HG02571 (cell line): ENCODE results near the gene CSAG2.
"Not testable (repeated sequence)": the region's sequence is repeated elsewhere in the genome, so short reads cannot be mapped to it uniquely, and the experiment has no call there.

ENCODE experiments used
- ATAC-seq: cut with Tn5 transposase; IDR thresholded peaks from one replicate; pipeline ENCODE4 v1.9.1; 2021; ENCODE audit warnings: mild to moderate bottlenecking, moderate library complexity; ENCODE audit not compliant: unreplicated experiment

Gene CSAG2

GRCh38 chrX:152709173-152709572 is at the start of gene CSAG2:
TSS of gene CSAG2 (minus strand) at chrX:152709273. CDS start at chrX:152709112, 161 bp downstream.
- ATAC-seq: not testable (repeated sequence)

GRCh38 chrX:152754871-152755270 is 45.8 kb upstream of the CSAG2 start:
- not testable (repeated sequence) for ATAC-seq

- ATAC-seq: not testable (repeated sequence)
These were observed 44.9 kb upstream of the CSAG2 start, which contains the start of gene MAGEA2 for GRCh38 chrX:152753686-152754650. TSS of gene MAGEA2 (minus strand) at chrX:152753842. CDS start at chrX:152751363, 2,479 bp downstream.

GRCh38 chrX:152738560-152738959 is 29.5 kb upstream of the CSAG2 start:
- no peak for ATAC-seq

- ATAC-seq: not testable (repeated sequence)
These were observed 27.5 kb upstream of the CSAG2 start for GRCh38 chrX:152736528-152736927.

GRCh38 chrX:152735860-152736511 is 26.9 kb upstream of the CSAG2 start:
- no peak for ATAC-seq

GRCh38 chrX:152735101-152735500 is 26.0 kb upstream of the CSAG2 start:
- ATAC-seq: no peak

- ATAC-seq: not testable (repeated sequence)
These were observed 25.2 kb upstream of the CSAG2 start for GRCh38 chrX:152734143-152734858.

- no peak for ATAC-seq
These were observed 24.3 kb upstream of the CSAG2 start, which contains the start of the genes CSAG1 and MAGEA12 for GRCh38 chrX:152733261-152733975. TSS of gene CSAG1 (minus strand) at chrX:152733721. CDS start at chrX:152732460, 1,261 bp downstream. TSS of gene MAGEA12 (plus strand) at chrX:152733757. CDS start at chrX:152736162, 2,405 bp downstream.

- no peak for ATAC-seq
These were observed 16.3 kb upstream of the CSAG2 start for GRCh38 chrX:152725409-152725808.

GRCh38 chrX:152713815-152714787 is 5.0 kb upstream of the CSAG2 start, which contains the start of gene MAGEA2B:
TSS of gene MAGEA2B (plus strand) at chrX:152714628. CDS start at chrX:152717107, 2,479 bp downstream.
- ATAC-seq: not testable (repeated sequence)

- not testable (repeated sequence) for ATAC-seq
These were observed 4.1 kb upstream of the CSAG2 start for GRCh38 chrX:152713195-152713594.

GRCh38 chrX:152706500-152706899 is 2.6 kb downstream of the CSAG2 start:
- not testable (repeated sequence) for ATAC-seq

GRCh38 chrX:152700390-152700789 is 8.7 kb downstream of the CSAG2 start:
- not testable (repeated sequence) for ATAC-seq

- ATAC-seq: not testable (repeated sequence)
These were observed 10.8 kb downstream of the CSAG2 start, which contains the start of gene MAGEA3 for GRCh38 chrX:152697952-152698931. TSS of gene MAGEA3 (plus strand) at chrX:152698794. CDS start at chrX:152700833, 2,039 bp downstream.

- peak; percentile 76 for ATAC-seq
These were observed 28.1 kb downstream of the CSAG2 start for GRCh38 chrX:152681012-152681411.

GRCh38 chrX:152674652-152675051 is 34.4 kb downstream of the CSAG2 start:
- not testable (repeated sequence) for ATAC-seq
